Stimulated activated CD8-positive, alpha-beta memory T cell treated with anti-CD3 and anti-CD28 coated beads, Interleukin-2, amount 100 ng/mL, for 48 hours (primary cell): Measurements from ENCODE around the gene ZNF764.
A peak's percentile ranks its signal among the peaks of the same experiment; 100 is the strongest.
"Not testable (repeated sequence)": the region's sequence is repeated elsewhere in the genome, so short reads cannot be mapped to it uniquely, and the experiment has no call there.

Experiments
- DNase-seq, 2 donors: peaks; one replicate each; pipeline ENCODE4 v3.0.0-alpha.2; 2020; ENCODE audit warnings: low read depth in 2 of 2

ZNF764 gene

DNA sequence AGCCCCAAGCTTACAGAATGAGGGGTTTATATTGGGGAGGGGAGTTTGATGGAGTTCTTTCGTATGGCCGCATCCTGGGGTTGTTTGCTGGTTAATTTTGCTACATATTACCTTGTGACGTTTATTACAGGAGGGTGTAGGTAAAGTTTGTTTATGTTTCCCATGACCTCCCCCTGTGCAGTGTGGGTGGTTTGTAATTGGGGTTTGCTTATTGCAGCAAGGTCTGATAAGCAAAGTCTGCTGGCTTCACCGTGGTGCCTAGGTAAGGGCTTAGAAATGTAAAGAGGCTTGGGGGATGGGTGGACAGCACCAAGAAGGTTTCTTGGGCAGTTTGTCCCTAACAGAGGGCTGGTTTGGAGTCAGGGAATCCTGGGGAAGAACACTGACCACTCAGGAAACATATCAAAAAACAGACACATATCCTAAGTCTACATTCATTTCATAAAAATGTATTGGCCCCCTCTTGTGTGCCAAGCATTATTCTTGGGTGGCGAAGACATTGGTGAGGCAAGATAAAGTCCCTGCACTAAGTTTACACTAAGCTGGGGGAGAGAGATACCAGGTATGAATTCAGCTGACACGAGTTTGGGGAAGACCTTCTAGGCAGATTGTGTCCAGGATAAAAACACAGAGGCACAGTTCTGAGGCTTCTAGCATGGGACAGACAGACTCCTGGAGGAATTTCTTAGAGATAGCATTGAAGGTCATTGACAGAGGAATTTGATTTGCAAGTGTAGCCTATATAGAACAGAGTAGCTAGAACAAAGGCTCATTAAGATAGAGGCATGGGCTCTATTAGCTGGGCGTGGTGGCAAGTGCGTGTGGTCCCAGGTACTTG, 9.5 kb downstream of the ZNF764 start:
- no peak for DNase-seq

DNA sequence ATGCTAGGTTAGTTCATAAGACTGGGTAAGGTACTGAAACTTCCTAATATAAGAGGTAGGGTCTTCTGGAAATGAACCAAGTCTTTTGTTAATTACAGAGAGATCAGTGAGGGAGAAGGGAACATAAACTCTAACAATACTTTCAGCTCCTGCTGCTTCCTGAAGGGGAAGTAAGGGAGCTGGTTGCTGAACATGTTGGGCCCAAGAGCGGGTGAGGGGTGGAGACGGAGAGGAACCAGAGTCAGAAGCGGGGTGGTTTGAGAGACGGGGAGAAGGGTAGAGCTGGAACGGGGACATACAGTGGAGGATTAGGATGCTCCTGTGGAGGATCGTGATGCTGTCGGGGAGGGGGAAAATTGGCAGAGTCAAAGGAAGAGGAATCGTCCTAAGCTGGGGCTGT, 12.1 kb downstream of the ZNF764 start:
- no peak for DNase-seq

DNA sequence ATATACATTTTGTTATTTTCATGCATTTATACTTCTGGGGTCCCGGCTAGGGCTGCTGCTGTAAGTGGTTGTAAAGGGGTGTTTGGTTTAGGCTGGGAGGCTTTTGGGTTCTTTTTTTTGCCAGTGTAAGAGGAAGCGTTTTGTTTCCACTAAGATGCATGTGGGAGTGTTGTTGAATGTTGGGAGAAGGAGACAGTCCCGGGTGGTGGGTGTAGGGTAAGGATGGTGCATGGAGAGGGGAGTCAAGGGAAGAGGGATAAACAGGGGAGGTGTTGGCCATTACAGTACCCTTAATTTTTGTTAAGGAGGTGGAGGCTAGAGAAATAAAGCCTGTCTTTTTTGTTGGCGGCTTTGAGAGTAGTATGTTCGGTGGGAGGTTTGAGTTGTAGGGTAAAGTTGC, 15.1 kb downstream of the ZNF764 start:
- DNase-seq, result no peak

DNA sequence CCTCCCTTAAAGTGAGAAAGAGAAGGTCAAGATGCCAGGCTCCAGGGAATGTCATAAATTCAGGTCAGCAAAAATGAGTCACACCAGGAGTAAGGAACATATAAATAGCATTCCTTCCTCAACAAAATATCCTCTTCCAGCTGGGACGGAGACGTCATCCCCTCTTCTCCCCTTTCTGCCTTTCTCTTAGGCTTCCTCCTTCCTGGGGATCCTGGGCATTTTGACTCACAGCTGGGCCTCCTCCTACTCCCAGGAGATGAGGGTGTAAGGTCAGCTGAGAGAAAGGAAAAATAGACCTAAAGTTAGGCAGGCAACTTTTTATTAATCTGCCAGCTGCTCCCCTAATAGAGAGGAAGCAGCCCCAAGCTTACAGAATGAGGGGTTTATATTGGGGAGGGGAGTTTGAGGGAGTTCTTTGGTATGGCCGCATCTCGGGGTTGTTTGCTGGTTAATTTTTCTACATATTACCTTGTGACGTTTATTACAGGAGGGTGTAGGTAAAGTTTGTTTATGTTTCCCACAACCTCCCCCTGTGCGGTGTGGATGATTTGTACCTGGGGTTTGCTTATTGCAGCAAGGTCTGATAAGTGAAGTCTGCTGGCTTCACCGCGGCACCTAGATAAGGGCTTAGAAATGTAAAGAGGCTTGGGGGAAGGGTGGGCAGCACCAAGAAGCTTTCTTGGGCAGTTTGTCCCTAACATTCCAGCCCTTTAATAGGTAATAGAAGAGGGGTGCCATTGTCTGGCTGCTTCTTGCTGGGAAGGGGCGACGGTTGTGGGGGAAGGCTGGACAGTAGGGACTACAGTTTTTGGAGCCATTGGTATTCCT, 16.5 kb downstream of the ZNF764 start:
- no peak for DNase-seq

- DNase-seq, result not testable (repeated sequence)
Measured at GRCh38 chr16:30540916-30541464, 17.2 kb downstream of the ZNF764 start.

DNA sequence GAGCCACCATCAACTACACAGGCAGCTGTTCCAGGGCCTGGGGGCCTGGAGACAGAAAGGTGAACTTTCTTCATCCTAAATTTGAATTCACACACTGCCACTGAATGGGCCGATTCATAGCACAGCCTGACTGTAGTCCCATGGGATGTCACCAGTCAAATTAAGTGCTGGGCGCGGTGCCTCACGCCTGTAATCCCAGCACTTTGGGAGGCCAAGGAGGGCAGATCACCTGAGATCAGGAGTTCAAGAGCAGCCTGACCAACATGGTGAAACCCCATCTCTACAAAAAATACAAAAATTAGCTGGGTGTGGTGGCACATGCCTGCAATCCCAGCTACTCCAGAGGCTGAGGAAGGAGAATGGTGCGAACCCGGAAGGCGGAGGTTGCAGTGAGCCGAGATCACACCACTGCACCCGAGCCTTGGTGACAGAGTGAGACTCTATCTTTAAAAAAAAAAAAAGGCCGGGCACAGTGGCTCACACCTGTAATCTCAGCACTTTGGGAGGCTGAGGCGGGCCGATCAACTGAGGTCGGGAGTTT, 18.1 kb downstream of the ZNF764 start:
- not testable (repeated sequence) for DNase-seq

DNA sequence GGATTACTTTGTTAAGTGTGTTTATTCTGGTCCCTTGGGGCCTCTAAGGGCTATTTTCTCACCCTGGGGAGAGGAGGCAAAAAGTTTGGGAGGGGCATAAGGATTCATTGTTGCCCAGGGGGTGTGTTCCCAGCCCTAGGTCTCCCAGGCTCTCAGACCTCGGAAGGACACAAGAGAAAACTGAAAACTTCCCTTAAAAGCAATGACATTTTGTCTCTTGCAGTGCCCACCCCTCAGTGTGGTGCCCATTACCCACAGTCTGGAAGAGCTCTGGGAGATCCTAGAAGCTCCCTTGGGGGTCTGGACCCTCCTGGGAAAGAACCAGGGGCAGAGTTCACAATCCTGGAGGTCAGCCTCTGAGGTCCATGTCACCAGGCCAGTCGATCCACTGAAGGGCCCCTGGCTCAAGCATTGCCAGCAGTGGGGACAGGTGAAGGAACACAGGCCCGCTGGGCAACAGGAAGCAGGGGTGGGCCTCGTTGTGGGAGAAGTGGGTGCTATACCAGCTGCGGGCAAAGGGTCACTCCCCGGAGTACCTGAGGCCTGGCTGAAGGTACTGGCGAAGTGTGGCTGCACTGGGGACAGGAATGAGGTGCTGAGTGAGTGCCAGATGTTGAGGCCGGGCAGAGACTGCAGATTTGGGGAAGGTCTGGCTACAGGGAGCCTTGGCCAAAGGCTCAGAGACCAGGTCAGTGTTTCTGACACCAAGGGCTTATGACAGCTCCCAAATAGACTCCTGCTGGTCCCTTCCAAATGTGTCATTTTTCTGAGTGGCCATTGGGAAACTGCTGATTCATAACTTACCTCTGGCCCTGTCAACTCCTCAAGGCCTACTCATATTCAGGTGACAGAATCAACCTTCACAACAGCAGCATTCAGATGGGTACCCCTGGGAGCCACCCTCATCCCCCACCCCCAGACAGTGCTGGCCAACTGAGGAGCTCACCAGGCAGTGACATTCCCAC, 18.9 kb downstream of the ZNF764 start:
- no peak for DNase-seq

DNA sequence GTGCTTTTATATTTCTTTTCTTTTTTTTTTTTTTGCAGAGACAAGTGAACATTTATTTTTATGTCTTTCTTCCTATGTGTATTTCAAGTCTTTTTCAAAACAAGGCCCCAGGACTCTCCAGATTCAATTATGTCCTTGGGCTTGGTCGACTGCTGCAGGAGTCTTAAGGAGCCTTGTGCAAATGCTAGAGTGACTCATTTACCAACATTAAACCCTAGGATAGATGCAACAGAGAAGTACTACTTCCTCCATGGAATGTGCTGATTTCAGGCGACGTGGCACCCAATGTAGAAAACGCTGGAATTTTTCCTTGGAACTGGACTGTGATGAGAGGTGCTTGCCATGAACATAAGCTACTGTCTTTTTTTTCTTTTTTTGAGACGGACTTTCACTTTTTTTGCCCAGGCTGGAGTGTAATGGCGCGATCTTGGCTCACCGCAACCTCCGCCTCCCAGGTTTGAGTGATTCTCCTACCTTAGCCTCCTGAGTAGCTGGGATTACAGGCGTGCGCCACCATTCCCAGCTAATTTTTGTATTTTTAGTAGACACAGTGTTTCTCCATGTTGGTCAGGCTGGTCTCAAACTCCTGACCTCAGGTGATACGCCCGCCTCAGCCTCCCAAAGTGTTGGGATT, 21.7 kb downstream of the ZNF764 start:
- DNase-seq, result not testable (repeated sequence)

GRCh38 chr16:30535777-30536190, 22.4 kb downstream of the ZNF764 start:
- peak in 1 of 2 donors; percentile 49 for DNase-seq

- no peak for DNase-seq
Measured at GRCh38 chr16:30535106-30535776, 22.9 kb downstream of the ZNF764 start.

DNA sequence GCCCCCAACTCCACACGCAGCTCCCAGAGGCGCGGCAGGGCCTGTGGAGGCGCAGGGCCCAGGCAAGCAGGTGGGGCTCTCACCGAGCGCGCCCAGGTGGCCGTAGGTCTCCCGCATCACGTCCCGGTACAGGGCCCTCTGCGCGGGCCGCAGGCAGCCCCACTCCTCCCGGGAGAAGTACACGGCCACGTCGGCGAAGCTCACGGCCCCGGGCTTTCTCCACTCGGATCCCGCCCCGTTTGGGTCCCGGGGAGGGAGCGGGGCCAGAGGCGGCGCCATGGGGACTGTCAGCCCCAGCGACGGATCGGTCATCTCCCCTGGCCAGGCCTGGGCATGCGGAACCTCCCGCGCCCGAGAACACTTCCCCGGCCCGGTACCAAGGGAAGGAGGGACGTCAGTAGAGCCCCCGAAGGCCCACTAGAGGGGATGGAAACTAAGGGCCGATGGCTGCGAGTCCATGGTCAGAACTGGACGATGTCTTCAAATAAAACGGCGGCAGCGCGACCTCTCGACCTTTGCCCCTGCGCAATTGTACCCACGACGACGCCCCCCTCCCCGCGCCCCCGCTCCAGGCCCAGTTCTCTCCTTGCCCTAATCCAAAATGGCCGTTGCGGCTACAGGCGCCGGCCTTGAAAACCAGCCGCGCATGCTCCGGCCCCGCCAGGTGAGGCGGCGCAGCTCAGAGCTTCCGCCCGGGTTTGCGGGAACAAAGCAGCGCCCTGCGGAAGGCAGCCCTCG, 23.6 kb downstream of the ZNF764 start, which contains the start of gene ZNF747:
TSS of gene ZNF747 (minus strand) at position 491 of the 738 bp plus-strand sequence. CDS start at position 312, 179 bp downstream.
- DNase-seq, result peak; percentile 86 to 88

DNA sequence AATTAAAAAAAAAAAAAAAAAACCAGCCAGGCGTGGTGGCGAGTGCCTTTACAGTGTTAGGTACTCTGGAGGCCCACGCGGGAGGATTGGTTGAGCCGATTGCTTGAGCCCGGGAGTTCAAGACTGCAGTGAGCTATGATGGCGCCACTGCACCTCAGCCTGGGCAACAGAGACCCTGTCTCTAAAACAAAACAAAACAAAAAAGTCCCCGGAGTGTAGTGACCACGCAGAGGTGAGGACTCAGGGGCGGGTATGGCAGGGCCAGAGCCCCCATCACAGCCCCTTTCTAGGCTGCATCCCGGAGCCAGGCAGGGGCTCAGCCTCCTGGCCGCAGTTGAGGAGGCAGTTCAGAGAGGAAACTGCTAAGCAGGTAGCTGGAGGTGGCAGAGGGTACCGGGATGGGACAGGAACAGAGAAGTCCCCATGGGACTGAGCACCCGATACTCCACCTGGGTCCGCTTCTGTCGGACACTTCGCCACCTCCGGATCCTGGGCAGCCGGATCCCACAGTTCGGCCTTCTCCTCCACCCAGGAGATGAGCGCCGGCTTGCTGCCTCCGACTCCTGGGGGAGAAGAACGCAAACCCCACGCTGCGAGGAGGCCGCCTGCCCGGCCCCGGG, 24.3 kb downstream of the ZNF764 start:
- DNase-seq, result no peak

DNA sequence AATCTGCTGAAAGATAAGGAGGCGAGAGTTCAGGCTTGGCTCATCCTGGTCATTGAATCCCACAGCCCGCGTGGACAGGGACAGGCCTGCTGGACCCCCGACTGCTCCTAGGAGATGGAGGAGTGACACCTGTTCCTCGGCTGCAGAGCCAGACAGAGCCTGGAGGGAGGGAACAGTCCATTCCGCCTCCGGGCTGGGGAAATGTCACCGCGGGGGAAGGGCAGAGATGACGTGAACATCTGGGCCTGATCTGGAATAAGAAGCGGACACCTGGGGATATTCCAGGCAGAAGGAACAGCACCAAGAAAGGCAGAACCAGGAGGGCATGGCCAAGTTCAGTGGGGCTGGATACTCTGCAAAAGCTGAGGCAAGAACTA, 25.0 kb downstream of the ZNF764 start:
- DNase-seq, result no peak

DNA sequence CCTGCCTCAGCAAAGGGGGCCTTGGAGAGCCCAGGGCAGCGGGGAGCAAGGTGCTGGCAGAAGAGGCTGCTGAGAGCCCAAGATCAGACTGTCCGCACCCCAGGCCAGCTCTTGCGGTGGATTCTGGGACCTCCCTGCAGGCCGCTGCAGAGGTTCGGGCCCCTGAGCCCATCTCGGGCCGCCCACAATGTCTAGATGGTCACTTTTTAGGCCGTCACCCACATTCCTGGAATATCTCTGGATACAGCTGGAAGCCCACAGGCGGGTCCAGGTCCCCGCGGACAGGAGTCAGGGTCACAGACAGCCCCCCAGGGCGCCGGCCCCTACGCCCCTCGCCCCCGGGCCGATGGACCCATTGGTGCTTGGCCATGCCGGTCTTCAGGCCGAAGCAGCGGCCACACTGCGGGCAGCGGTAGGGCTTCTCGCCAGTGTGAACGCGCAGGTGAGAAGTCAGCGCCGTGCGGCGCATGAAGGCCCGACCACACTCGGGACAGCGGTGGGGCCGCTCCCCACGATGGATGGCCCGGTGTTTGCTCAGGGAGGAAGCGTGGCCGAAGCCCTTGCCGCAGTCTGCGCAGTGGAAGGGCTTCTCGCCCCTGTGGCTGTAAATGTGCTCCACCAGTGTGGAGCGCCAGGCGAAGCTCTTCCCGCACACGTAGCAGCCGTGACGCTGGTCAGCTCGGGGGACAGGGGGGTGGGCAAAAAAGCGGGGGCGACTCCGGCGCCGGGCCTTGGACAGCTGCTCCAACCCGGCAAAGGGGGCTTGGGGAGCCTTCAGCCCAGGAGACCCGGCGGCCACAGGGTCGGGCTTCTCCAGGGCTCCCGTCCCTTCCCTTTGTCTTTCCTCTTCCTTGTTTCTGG, 25.7 kb downstream of the ZNF764 start:
- DNase-seq, result no peak

DNA sequence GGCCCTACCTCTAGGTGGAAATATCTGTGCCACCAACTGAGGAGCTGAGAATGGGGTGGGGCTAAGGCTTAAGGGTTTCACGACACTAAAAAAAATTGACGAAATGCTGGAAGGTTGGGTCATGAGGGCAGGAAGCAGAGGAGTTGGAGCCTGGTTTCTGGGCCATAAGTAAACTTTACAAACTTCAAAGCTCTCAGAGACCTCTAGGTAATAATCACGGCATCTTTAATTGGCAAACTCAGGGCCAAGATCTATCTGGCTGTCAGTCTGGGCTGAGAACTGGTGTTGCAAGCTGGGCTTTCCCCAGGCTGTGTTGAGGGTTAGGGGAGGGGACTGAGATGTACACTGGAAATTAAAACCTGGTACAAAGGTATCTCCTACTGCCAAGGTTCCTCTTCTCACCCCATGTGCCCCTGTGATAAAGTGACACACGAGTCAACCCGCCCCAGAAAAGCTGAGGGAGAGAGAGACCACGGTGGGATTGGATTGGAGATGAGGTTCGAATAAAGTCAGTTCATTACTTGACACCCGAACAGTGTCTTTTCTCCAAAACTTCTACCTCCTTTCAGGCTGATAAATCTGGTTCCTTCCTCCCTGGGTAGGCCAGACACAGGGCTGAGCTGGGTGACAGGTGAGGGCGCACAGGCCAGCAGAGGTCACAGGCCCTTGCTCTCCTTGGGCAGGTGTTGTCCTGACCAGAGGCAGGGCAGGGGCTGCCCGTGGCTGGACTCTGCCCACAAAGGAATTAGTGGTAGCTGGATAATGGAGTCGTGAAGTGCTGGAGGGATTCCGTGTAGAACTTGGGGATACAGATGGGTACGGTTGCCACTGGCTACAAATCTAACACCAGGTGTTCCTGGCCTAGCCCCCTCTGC, 27.8 kb downstream of the ZNF764 start:
- no peak for DNase-seq

DNA sequence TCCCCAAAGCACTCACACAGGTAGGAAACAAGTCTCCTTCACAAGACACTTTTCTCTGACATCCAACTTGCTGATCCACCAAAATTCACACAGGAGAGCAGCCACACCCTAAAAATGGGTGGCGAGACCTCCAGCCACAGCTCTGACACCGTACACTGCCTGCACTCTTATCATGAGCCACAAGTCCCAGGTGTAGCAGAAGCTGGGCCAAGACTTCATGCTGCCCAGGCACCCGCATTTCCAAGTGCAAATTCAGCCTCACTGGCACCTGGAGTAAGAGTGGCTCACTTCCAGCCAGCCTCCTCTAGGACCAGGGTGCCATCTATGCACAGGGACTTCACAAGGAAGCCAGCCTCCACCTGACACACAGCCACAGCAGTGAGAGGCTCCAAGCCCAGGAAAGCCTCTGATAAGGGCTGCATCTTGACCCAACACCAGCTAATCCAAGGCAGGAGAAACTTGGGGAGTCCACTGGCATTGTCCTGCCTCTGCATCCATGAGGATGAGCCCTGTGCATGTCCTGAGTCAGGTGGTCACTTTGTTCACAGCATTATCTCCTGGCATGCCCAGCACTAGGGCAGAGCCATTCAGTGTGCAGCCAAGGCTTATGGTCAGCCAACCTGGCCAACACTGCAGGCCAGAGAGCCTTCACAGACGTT, 29.2 kb downstream of the ZNF764 start:
- DNase-seq, result no peak
